AG10803 (cell line): ENCODE measurements around the gene RASAL2.

Experiments used
- DNase-seq: peaks from one replicate; pipeline ENCODE4 v3.0.0; 2010; ENCODE audit warnings: low read depth
- H3K4me3 ChIP-seq: 2 replicates; pipeline ENCODE4 v1.5.1; 2011; ENCODE audit warnings: mild to moderate bottlenecking, low read length, control low read depth
- TF ChIP-seq, protein P1 (sequence below): conservative IDR thresholded peaks from 2 replicates; pipeline ENCODE4 v1.5.1; 2011; ENCODE audit warnings: mild to moderate bottlenecking, low read length, control low read depth, inconsistent platforms

The RASAL2 gene

DNA sequence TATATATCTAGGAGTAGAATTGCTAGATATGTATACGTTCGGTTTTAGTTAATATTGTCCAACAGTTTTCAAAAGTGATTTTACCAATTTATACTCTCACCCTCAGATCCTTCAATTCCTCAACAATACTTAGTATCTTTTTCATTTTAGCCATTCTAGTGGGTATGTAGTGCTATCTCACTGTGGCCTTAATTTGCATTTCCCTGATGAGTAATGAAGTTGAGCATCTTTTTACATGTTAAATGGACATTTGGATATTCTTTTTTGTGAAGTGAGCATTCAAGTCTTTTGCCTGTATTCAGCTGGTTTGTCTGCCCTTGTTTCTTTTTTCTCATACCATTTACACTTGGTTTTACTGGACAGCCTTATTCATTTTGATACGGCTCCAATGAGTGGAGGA is 172.2 kb downstream of the RASAL2 start:
- no peak overlapping the region for H3K4me3 ChIP-seq
- DNase-seq, result no peak
- TF ChIP-seq, protein P1, sequence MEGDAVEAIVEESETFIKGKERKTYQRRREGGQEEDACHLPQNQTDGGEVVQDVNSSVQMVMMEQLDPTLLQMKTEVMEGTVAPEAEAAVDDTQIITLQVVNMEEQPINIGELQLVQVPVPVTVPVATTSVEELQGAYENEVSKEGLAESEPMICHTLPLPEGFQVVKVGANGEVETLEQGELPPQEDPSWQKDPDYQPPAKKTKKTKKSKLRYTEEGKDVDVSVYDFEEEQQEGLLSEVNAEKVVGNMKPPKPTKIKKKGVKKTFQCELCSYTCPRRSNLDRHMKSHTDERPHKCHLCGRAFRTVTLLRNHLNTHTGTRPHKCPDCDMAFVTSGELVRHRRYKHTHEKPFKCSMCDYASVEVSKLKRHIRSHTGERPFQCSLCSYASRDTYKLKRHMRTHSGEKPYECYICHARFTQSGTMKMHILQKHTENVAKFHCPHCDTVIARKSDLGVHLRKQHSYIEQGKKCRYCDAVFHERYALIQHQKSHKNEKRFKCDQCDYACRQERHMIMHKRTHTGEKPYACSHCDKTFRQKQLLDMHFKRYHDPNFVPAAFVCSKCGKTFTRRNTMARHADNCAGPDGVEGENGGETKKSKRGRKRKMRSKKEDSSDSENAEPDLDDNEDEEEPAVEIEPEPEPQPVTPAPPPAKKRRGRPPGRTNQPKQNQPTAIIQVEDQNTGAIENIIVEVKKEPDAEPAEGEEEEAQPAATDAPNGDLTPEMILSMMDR, result no peak

DNA sequence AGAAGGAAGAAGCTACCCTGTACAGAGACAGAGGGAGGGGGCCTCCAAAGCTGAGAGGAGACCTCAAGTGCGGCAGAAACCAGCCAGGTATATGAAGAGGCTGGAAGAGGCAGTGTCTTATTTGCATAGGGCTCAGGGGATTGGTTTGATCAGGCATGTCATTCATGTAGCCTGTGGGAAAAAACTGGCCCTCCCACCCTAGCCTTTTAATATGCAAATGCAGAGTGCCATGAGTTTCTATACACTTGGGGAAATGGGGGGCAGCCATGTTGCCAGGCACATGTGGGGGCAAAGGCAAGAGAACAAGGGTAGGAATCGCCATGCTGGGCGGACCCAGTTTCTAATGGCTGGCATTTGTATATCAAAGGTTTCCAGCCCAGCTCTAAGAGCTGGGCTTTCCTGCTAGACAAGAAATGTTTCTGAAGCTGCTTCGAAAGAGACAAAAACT is 172.7 kb downstream of the RASAL2 start:
- H3K4me3 ChIP-seq, result no peak overlapping the region

DNA sequence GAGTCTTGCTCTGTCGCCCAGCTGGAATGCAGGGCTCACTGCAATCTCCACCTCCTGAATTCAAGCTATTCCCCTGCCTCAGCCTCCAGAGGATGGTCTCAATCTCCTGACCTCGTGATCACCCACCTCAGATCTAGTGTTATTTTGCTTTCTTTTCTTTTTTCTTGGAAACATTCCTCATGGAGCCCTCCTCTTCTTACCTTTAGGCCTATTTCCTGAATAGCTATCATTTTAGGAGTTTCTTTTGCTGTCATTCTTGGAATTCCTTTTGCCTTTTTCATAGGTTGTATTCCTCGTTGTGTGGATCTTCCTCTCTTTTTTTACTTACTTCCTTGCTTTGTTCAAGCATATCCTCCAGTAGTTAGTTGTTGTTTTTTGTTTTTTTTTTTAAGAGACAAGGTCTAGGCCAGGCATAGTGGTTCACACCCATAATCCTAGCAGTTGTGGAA is 173.8 kb downstream of the RASAL2 start:
- DNase-seq, result peak; percentile 57
- no peak overlapping the region for H3K4me3 ChIP-seq
- TF ChIP-seq, protein P1, result no peak

More for the DNA sequence above, 172.7 kb downstream of the RASAL2 start:
- no peak for DNase-seq
- TF ChIP-seq, protein P1, result no peak

DNA sequence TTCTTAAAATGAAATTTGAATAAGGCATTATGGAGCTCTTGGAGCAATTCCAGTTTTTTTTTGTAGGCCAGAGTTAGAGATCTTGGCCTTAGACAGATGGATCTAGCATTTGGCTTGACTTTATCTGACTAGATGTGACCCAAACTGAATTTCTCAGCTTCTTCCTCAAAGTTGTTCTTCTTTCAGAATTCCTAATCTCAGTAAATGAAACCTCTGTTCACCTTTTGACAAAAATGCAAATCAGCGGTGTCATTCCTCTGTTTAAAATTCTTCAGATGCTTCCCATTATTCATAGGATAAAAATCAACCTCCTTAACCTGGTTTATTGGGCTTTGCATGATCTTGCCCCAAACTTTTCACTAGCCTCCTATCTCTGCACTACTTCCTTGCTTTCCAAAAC is 177.6 kb downstream of the RASAL2 start:
- no peak overlapping the region for H3K4me3 ChIP-seq
- DNase-seq, result no peak
- TF ChIP-seq, protein P1, result no peak

DNA sequence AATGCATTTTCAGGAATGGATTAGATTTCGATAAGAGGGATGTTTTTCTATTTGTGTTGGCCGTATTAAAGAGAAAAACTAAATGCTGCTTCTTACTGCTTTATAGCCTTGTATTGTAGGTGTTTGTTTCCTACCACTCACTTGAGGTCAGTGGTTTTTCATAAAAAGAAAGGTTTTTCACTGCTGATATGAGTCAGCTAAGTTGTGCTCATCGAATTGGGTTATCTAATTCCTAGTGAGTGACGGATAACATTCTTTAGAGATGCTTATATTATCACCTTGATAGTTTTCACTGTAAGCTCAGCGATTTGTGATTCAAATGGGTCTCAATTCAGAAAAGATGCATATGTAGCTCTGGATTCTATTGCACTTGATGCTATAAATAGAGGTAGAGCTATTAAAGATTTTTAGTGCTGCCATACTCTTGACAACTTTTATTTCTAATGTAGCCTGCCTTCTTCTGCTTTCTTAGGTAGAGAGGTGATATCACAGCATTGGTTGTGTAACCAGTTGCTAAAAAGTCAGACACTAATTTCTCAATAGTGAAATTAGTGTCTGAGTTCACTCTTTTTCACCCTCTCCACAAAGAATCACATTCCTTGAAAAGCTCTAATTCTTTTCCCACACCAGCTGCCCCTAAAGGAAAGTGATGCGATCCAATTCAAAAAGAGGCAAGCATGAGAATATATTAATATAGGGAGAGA is 180.0 kb downstream of the RASAL2 start:
- TF ChIP-seq, protein P1, result no peak
- H3K4me3 ChIP-seq, result no peak overlapping the region
- no peak for DNase-seq

DNA sequence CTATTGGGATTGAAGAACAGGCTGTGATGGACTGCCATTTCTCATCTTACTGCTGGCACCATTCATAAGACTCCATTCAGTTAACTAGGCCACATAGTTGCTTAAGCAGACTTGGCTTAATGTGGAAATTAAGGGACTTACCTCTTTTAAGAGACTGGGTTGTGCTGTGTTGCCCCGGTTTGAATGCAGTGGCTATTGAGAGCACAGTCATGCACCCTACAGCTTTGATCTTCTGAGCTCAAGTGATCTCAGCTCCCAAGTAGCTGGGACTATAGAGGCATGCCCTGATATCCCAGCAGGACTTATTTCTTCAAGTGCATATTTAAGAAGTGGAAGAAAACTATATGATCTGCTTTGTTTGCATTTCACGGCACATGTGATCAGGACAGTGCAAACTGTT is 181.1 kb downstream of the RASAL2 start:
- DNase-seq, result no peak
- no peak overlapping the region for H3K4me3 ChIP-seq
- TF ChIP-seq, protein P1, result no peak

DNA sequence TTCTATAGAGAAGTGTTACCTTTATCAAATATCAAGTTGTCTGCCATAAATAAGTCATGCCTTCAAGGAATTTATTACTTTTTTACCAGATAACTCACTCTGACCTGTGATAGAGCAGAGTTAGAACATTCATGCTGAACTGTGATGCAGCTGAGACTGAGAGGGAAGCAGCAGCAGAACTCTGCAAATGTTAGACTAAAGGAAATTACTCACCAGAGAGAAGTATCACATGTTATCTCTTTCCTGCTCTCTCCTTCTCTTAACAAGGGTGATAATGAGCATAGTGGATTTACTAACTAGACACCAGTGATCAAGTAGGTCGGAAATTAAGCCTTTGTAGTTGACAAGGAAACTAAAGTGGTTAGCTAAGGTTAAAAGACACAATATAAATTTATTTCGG is 181.6 kb downstream of the RASAL2 start:
- no peak overlapping the region for H3K4me3 ChIP-seq
- TF ChIP-seq, protein P1, result no peak
- no peak for DNase-seq
